ENCODE measurements around the gene CCDC157.

DNA sequence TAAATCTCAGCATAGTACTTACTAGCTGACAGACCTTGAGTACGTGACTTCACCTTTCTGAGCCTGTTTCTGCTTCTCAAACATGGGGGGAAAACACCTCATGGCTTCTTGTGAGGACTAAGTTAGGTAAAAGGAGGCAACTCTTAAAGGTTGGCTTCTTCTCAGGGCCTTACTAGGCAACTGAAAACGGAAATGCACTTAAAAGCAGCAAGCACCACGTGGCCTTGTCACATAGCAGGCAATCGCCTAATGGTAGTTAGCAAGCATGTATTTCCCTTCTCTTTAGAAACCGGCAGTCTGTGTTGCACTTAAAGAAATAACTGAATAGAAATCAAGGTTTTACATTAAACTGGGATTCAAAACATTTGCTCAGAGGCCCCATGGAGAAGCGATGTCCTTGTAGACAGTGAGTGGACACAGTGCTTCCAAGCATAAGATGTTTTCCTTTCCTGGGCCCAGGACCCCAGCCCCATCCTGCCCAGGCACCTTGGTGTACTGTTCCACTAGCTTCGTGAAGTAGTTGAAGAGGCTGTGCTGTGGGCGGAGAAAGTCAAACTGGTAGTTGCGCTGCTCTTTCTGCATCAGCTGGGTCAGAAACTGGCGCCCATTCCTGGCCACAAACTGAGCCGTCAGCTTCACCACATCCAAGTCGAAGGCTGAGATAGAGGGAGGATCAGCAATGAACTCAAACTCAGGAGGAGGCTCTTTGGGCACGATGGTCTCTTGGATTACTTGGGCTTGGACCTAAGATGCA is 12.2 kb upstream of the CCDC157 start:
- TF ChIP-seq, protein P1, sequence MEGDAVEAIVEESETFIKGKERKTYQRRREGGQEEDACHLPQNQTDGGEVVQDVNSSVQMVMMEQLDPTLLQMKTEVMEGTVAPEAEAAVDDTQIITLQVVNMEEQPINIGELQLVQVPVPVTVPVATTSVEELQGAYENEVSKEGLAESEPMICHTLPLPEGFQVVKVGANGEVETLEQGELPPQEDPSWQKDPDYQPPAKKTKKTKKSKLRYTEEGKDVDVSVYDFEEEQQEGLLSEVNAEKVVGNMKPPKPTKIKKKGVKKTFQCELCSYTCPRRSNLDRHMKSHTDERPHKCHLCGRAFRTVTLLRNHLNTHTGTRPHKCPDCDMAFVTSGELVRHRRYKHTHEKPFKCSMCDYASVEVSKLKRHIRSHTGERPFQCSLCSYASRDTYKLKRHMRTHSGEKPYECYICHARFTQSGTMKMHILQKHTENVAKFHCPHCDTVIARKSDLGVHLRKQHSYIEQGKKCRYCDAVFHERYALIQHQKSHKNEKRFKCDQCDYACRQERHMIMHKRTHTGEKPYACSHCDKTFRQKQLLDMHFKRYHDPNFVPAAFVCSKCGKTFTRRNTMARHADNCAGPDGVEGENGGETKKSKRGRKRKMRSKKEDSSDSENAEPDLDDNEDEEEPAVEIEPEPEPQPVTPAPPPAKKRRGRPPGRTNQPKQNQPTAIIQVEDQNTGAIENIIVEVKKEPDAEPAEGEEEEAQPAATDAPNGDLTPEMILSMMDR (IDR thresholded peaks at IDR 0.05) = no peak
- no peak for TF ChIP-seq POLR2A (IDR thresholded peaks at IDR 0.05)
- TF ChIP-seq POLR2AphosphoS5 (IDR thresholded peaks at IDR 0.05; ENCODE audit: insufficient read depth in 1 of 2, low read depth in 1 of 2) = no peak
